HepG2 (cell line): ENCODE measurements around the gene IBA57. TPM values are rescaled to one million over a fixed set of nuclear protein-coding genes. Genes with fewer than 3 reads are reported as not detected.

ENCODE experiments used
- CREM ChIP-seq, 2 experiments: sonication (generic) in 1 of 2; formaldehyde crosslinking in 1 of 2; IDR thresholded peaks; 2 replicates each; pipeline versions ENCODE4 v1.4.0 to v1.6.1; 2016 to 2020; ENCODE audit warnings: antibody characterized with exemption in 1 of 2, mild to moderate bottlenecking in 1 of 2, missing genetic modification reagents in 1 of 2
- CTCF ChIP-seq: sonication (generic); formaldehyde crosslinking; IDR thresholded peaks from 2 replicates; pipeline ENCODE4 v1.5.0; 2020; ENCODE audit warnings: mild to moderate bottlenecking, missing genetic modification reagents, moderate library complexity
- HOXA7 ChIP-seq: sonication (generic); formaldehyde crosslinking; IDR thresholded peaks from 2 replicates; pipeline ENCODE4 v1.8.1; 2022; ENCODE audit warnings: mild to moderate bottlenecking, missing genetic modification reagents, moderate library complexity
- MAF1 ChIP-seq: sonication (generic); formaldehyde crosslinking; IDR thresholded peaks from 2 replicates; pipeline ENCODE4 v1.5.0; 2020; ENCODE audit warnings: missing genetic modification reagents, borderline replicate concordance
- MIER3 ChIP-seq: IDR thresholded peaks from 2 replicates; pipeline ENCODE4 v1.6.1; 2016; ENCODE audit warnings: missing compliant biosample characterization, borderline replicate concordance
- NFIB ChIP-seq: sonication (generic); formaldehyde crosslinking; IDR thresholded peaks from 2 replicates; pipeline ENCODE4 v1.9.0; 2021; ENCODE audit warnings: missing genetic modification reagents, mild to moderate bottlenecking, borderline replicate concordance
- TERF1 ChIP-seq: sonication (generic); formaldehyde crosslinking; IDR thresholded peaks from 2 replicates; pipeline ENCODE4 v1.8.0; 2022; ENCODE audit warnings: mild to moderate bottlenecking, missing genetic modification reagents, moderate library complexity
- ZBTB4 ChIP-seq: sonication (generic); formaldehyde crosslinking; IDR thresholded peaks from 2 replicates; pipeline ENCODE4 v1.4.0; 2020; ENCODE audit warnings: missing genetic modification reagents, mild to moderate bottlenecking, borderline replicate concordance
- ZNF235 ChIP-seq: sonication (generic); formaldehyde crosslinking; IDR thresholded peaks from 2 replicates; pipeline ENCODE4 v1.8.1; 2023; ENCODE audit warnings: mild to moderate bottlenecking, missing genetic modification reagents, borderline replicate concordance
- ZNF44 ChIP-seq: sonication (generic); formaldehyde crosslinking; IDR thresholded peaks from 2 replicates; pipeline ENCODE4 v1.5.1; 2020; ENCODE audit warnings: mild to moderate bottlenecking, missing genetic modification reagents
- polyA plus RNA-seq, 8 experiments: library from polyadenylated mRNA; depleted of rRNA in 3 of 8; stranded (reverse) in 7 of 8; unstranded in 1 of 8; fragments of >200 nt; fragmentation: Illumina TruSeq in 4 of 8; extraction: Trizol in 4 of 8; gene quantifications; 2 replicates each; pipeline versions ENCODE4 v1.2.1 to v1.2.3, GENCODE V29; 2011 to 2016; ENCODE audit warnings: low read depth in 4 of 8, missing spikeins in 1 of 8, mixed read lengths in 1 of 8; ENCODE audit not compliant: insufficient read depth in 1 of 8
- total RNA-seq, 5 experiments: library from RNA; depleted of rRNA; stranded (reverse); fragments of >200 nt; fragmentation: Illumina TruSeq; extraction: Trizol; gene quantifications; 2 replicates each; pipeline ENCODE4 v1.2.3, GENCODE V29; 2016; ENCODE audit warnings: low read depth in 1 of 5
- TF ChIP-seq, protein P1 (sequence below): sonication (generic); formaldehyde crosslinking; IDR thresholded peaks from 2 replicates; pipeline ENCODE4 v1.8.1; 2022; ENCODE audit warnings: low read depth, mild to moderate bottlenecking, missing genetic modification reagents
- TF ChIP-seq, protein P2 (sequence below): sonication (generic); formaldehyde crosslinking; conservative IDR thresholded peaks from 2 replicates; pipeline ENCODE4 v1.4.0; 2020; ENCODE audit warnings: missing genetic modification reagents

Gene IBA57
- total and polyA plus RNA-seq, 2 of the 13 experiments (the other 11 are each of a cell fraction or from before 2014, with no cell fraction given), result 2.3 to 10.2 TPM

DNA sequence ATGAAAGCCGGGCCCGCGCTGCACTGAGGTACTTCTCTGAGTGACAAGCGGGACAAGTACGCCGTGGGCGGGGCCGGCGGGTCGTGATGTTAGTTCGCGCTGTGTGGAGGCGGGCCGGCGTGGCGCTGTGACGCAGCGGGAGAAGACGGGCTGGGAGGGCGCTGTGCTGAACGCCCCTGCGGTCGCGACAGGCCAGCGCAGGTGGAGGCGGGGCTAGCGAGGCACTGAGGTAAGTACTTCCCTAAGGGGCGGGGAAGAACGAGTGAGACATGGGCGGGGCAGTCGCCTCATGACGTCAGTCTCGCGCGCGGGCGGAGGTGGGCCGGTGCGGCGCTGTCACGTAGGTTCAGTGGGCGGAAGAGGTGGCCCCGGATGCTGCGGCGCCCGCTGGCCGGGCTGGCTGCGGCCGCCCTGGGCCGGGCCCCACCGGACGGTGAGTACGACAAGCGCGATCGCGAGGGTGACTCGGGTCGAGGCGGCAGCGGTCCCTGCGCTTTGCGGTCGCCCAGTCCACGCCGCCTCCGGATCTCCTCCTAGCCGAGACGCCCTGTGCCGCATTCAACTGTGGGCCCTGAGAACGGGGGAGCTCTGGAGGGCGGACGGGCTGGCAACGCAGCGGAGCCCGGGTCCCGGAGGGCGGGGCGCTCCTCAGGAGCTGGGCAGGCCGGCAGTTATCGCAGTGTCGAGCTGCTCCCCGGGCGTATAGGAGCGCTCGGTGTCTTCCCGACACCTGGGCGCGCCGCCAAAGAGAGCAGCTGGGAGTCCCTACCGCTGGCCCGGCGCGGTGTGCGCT is 25.5 kb upstream of the IBA57 start, which contains the start of gene GUK1 (continued):
- TF ChIP-seq ZBTB4 (CRISPR knock-in tag), result peak; percentile 51; the same call in 1 of the 2 replicates
- no peak for TF ChIP-seq HOXA7 (CRISPR knock-in tag)
- no peak for TF ChIP-seq NFIB
- TF ChIP-seq CTCF, result peak; percentile 83
- TF ChIP-seq CREM (IDR thresholded peaks at IDR 0.05), result peak; percentile 89
- TF ChIP-seq CREM (CRISPR knock-in tag; IDR thresholded peaks at IDR 0.05), result no peak
- TF ChIP-seq, protein P1, sequence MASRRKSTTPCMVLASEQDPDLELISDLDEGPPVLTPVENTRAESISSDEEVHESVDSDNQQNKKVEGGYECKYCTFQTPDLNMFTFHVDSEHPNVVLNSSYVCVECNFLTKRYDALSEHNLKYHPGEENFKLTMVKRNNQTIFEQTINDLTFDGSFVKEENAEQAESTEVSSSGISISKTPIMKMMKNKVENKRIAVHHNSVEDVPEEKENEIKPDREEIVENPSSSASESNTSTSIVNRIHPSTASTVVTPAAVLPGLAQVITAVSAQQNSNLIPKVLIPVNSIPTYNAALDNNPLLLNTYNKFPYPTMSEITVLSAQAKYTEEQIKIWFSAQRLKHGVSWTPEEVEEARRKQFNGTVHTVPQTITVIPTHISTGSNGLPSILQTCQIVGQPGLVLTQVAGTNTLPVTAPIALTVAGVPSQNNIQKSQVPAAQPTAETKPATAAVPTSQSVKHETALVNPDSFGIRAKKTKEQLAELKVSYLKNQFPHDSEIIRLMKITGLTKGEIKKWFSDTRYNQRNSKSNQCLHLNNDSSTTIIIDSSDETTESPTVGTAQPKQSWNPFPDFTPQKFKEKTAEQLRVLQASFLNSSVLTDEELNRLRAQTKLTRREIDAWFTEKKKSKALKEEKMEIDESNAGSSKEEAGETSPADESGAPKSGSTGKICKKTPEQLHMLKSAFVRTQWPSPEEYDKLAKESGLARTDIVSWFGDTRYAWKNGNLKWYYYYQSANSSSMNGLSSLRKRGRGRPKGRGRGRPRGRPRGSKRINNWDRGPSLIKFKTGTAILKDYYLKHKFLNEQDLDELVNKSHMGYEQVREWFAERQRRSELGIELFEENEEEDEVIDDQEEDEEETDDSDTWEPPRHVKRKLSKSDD (CRISPR knock-in tag), result peak; percentile 99
- peak; percentile 53; the same call in 1 of the 2 replicates for TF ChIP-seq ZNF235 (CRISPR knock-in tag)
- TF ChIP-seq TERF1 (CRISPR knock-in tag), result no peak
- TF ChIP-seq, protein P2, sequence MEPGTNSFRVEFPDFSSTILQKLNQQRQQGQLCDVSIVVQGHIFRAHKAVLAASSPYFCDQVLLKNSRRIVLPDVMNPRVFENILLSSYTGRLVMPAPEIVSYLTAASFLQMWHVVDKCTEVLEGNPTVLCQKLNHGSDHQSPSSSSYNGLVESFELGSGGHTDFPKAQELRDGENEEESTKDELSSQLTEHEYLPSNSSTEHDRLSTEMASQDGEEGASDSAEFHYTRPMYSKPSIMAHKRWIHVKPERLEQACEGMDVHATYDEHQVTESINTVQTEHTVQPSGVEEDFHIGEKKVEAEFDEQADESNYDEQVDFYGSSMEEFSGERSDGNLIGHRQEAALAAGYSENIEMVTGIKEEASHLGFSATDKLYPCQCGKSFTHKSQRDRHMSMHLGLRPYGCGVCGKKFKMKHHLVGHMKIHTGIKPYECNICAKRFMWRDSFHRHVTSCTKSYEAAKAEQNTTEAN (CRISPR knock-in tag), result 0 out of 2 replicates have a peak, but pooled peaks have one; percentile 13
- TF ChIP-seq MAF1 (CRISPR knock-in tag), result 0 out of 2 replicates have a peak, but pooled peaks have one; percentile 78
- peak; percentile 52; the same call in 1 of the 2 replicates for TF ChIP-seq MIER3 (CRISPR knock-in tag)
- no peak for TF ChIP-seq ZNF44
